GM18951 (cell line): ENCODE results near the gene UACA.

Experiments
- POLR2A ChIP-seq: IDR thresholded peaks from 4 replicates; pipeline ENCODE4 v1.6.1; 2011; ENCODE audit warnings: mild to moderate bottlenecking; ENCODE audit not compliant: insufficient read length, insufficient read depth; ENCODE audit errors: extremely low read depth
- in situ Hi-C: fragments of 300-500 bp; cut with MboI; formaldehyde crosslinking; loops from one replicate; pipeline ENCODE4 v1.12.0; 2022; ENCODE audit warnings: low sequenced_read_pairs, mixed read lengths, inconsistent platforms; ENCODE audit not compliant: unreplicated experiment

Gene UACA

GRCh38 chr15:70778258-70779076 lies 15.1 kb upstream of the UACA start:
- TF ChIP-seq POLR2A: no peak
- in situ Hi-C loops: loop anchor here (25.0 kb wide), 1 partner anchor 1291 kb away; no protein-coding TSS in a partner anchor

DNA sequence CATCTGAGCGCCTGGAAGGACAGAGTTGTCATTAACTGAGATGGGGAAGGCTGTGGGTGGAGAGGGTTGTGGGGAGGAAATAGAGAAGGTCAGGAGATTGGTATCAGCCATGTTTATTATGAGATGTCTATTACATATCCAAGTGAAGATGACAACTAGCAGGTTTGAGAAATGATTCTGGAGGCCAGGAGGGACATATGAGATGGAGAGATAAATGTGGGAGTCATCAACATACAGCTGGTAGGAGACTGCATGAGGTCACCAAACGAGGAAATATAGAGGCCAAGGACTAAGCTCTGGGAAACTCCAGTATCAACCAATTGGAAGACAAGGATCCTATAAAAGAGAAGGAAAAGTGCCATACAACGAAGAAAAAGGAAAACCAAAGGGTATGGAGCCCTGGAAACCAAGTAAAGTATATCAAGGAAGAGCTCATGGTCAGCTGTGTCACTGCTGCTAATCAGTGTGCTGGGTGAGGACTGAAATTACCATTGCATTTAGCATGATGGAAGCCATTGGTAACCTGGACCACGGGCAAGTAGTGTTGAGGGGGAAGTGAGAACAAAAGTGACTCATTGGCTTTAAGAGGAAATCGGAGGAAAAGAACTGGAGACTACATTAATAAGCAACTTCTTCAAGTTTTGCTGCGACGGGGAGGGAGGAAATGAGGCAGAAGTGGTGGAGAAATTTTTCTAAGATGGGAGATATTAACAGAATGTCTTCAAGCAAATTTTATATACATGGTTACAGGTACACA lies 14.0 kb upstream of the UACA start:
- in situ Hi-C loops: loop anchor here (25.0 kb wide), 1 partner anchor 1290 kb away; no protein-coding TSS in a partner anchor
- no peak for TF ChIP-seq POLR2A

GRCh38 chr15:70775160-70775559 lies 11.8 kb upstream of the UACA start:
- in situ Hi-C loops: loop anchor here (25.0 kb wide), 1 partner anchor 1288 kb away; no protein-coding TSS in a partner anchor
- TF ChIP-seq POLR2A: no peak

- in situ Hi-C loops: no loop called here
- no peak for TF ChIP-seq POLR2A
Observed at GRCh38 chr15:70772402-70772801, 9.0 kb upstream of the UACA start.

GRCh38 chr15:70770863-70771262 lies 7.5 kb upstream of the UACA start:
- in situ Hi-C loops: no loop called here
- TF ChIP-seq POLR2A: no peak

GRCh38 chr15:70768257-70768883 lies 5.0 kb upstream of the UACA start:
- TF ChIP-seq POLR2A: no peak
- in situ Hi-C loops: no loop called here

GRCh38 chr15:70767667-70768066 lies 4.3 kb upstream of the UACA start:
- no peak for TF ChIP-seq POLR2A
- in situ Hi-C loops: no loop called here

DNA sequence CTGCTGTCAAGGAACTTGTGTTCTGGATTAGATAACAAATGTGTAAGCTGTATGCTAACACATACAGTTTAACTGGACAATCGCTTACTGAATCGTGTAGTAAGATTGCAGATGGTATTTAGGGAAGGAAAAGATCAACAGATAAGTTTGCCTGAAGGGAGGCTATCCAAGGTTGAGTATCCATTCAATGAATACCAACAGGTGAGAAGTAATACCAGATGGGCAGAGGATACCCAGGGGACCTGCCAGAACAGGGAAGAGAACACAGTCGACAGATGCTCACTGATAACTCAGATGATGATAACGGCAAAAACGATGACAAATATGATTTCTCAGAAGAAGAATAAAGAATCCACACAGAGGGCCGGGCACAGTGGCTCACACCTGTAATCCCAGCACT lies 3.2 kb upstream of the UACA start:
- no peak for TF ChIP-seq POLR2A
- in situ Hi-C loops: no loop called here

GRCh38 chr15:70765504-70766281 lies 2.3 kb upstream of the UACA start:
- in situ Hi-C loops: no loop called here
- TF ChIP-seq POLR2A: no peak

- in situ Hi-C loops: no loop called here
Observed at GRCh38 chr15:70763950-70764730, 782 bp upstream of the UACA start.

DNA sequence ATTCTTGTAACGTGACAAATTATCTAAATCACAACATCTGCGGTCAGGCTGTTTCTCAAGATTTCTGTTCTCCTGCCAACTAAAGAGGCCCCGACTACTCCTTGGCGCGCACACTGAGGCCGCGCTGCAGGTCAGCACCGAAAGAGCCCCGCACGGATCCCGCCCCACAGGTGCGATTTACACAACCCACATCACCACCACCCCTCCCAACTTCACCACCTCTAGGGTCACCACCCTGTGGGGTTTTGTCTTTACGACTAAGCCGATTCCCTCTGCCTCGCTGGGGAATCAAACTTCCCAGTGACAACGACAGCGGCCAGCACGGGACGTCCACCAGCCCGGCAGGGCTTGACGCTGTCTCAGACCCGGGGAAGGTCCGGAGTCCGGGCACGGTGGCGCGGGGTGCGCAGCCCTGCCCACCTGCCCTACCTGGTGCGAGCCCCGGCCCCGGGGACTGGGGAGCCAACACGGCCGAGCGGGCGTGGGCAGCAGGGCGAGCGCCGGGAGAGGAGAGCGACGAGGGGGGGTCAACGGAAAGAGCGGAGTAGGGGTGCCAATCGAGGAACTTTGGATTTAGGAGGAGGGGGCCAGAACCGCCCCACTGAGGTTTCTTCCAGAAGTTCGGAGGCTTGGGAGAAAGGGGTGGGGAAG lies 764 bp downstream of the UACA start:
- in situ Hi-C loops: no loop called here
- no peak for TF ChIP-seq POLR2A

More at GRCh38 chr15:70763950-70764730, 782 bp upstream of the UACA start:
- no peak for TF ChIP-seq POLR2A
